B cell (primary cell): ENCODE results near the gene MITD1. TPM values are rescaled to one million over a fixed set of nuclear protein-coding genes. Genes with fewer than 3 reads are reported as not detected.

Experiments used
- ATAC-seq: fragments of 200-7000 bp; cut with Tn5 transposase; one replicate; pipeline ENCODE4 v1.10.0; 2021; ENCODE audit warnings: low read depth, mild to moderate bottlenecking, moderate number of reproducible peaks, moderate library complexity
- CTCF ChIA-PET: fragments of 350-600 bp; sonication (Branson Sonifier 250); formaldehyde crosslinking; loops from one replicate; lab custom pipeline; 2021; ENCODE audit warnings: antibody characterized with exemption, inconsistent platforms; lab: Charles Lee
- POLR2A ChIA-PET: fragments of 350-600 bp; sonication (Branson Sonifier 250); formaldehyde crosslinking; loops from one replicate; lab custom pipeline; 2021; ENCODE audit warnings: antibody characterized with exemption; lab: Charles Lee
- DNase-seq: peaks from one replicate; pipeline ENCODE4 v3.0.0; 2013
- H2AFZ ChIP-seq: 2 replicates; pipeline ENCODE4 v1.6.1; 2012; ENCODE audit warnings: mild to moderate bottlenecking, low read depth, low read length; ENCODE audit not compliant: insufficient read depth, poor library complexity, severe bottlenecking
- H3K27ac ChIP-seq, 2 donors: 1 replicate in 1 of 2; 2 replicates in 1 of 2; pipeline ENCODE4 v1.5.1; 2012 to 2013; ENCODE audit warnings: low read length in 2 of 2, mild to moderate bottlenecking in 2 of 2, moderate library complexity in 1 of 2
- H3K27me3 ChIP-seq, 4 experiments: fragments of 200-600 bp in 1 of 4; sonication (generic) in 1 of 4; replicated peaks in 1 of 4; 1 replicate in 2 of 4; 2 replicates in 2 of 4; pipeline versions ENCODE4 v1.6.1 to v1.7.0; 2013 to 2016; ENCODE audit warnings: low read length in 3 of 4, mild to moderate bottlenecking in 2 of 4, mixed read lengths in 1 of 4, moderate library complexity in 1 of 4; ENCODE audit not compliant: insufficient read depth in 4 of 4, control insufficient read depth in 3 of 4; ENCODE audit errors: control extremely low read depth in 1 of 4
- H3K36me3 ChIP-seq, 2 experiments: replicated peaks in 1 of 2; 1 replicate in 1 of 2; 2 replicates in 1 of 2; pipeline versions ENCODE4 v1.6.1 to v1.7.1; 2013; ENCODE audit warnings: low read length in 1 of 2; ENCODE audit not compliant: insufficient read depth in 2 of 2, control insufficient read depth in 1 of 2; ENCODE audit errors: control extremely low read depth in 1 of 2, extremely low read depth in 1 of 2
- H3K4me1 ChIP-seq, 2 donors: fragments of 200-600 bp in 1 of 2; sonication (generic) in 1 of 2; 1 replicate in 1 of 2; 2 replicates in 1 of 2; pipeline versions ENCODE4 v1.5.1 to v1.6.1; 2013 to 2017; ENCODE audit warnings: low read length in 2 of 2; ENCODE audit not compliant: control insufficient read depth in 2 of 2, insufficient read depth in 2 of 2
- H3K4me2 ChIP-seq: replicated peaks from 2 replicates; pipeline ENCODE3; 2012; ENCODE audit warnings: mild to moderate bottlenecking, low read depth, low read length; ENCODE audit not compliant: poor library complexity, severe bottlenecking
- H3K4me3 ChIP-seq, 5 experiments: fragments of 200-600 bp in 1 of 5; sonication (generic) in 1 of 5; 1 replicate in 3 of 5; 2 replicates in 2 of 5; pipeline versions ENCODE4 v1.5.1 to v1.7.0; 2011 to 2016; ENCODE audit warnings: low read length in 4 of 5, mild to moderate bottlenecking in 4 of 5, low read depth in 2 of 5, control low read depth in 1 of 5, moderate library complexity in 1 of 5; ENCODE audit not compliant: insufficient read depth in 1 of 5; ENCODE audit errors: control extremely low read depth in 1 of 5, extremely low read depth in 1 of 5
- H3K79me2 ChIP-seq: fragments of 200-600 bp; sonication (generic); one replicate; pipeline ENCODE4 v1.6.0; 2016; ENCODE audit warnings: low read length; ENCODE audit not compliant: control insufficient read depth, insufficient read depth
- H3K9ac ChIP-seq: fragments of 200-600 bp; sonication (generic); 2 replicates; pipeline ENCODE4 v1.6.1; 2017; ENCODE audit warnings: mild to moderate bottlenecking, low read length, moderate library complexity
- H3K9me3 ChIP-seq, 3 donors: one replicate each; pipeline versions ENCODE4 v1.6.1 to v1.7.1; 2013; ENCODE audit warnings: low read length in 2 of 3; ENCODE audit not compliant: control insufficient read depth in 2 of 3, insufficient read depth in 1 of 3; ENCODE audit errors: control extremely low read depth in 1 of 3
- H4K20me1 ChIP-seq: 2 replicates; pipeline ENCODE4 v1.6.0; 2012; ENCODE audit warnings: mild to moderate bottlenecking, low read length; ENCODE audit not compliant: insufficient read depth, control insufficient read depth, poor library complexity, severe bottlenecking
- H3K27ac Mint-ChIP-seq: one replicate; pipeline ENCODE4 v1.8.0; 2021; ENCODE audit warnings: mixed read lengths
- H3K27me3 Mint-ChIP-seq: one replicate; pipeline ENCODE4 v1.8.0; 2021; ENCODE audit warnings: mixed read lengths
- H3K4me1 Mint-ChIP-seq: one replicate; pipeline ENCODE4 v1.8.0; 2021; ENCODE audit warnings: mixed read lengths
- H3K4me3 Mint-ChIP-seq: one replicate; pipeline ENCODE4 v1.8.0; 2021; ENCODE audit warnings: mixed read lengths
- H3K9me3 Mint-ChIP-seq: one replicate; pipeline ENCODE4 v1.8.0; 2022; ENCODE audit warnings: mixed read lengths; ENCODE audit not compliant: insufficient read depth
- EZH2 ChIP-seq: IDR thresholded peaks from 2 replicates; pipeline ENCODE4 v1.6.1; 2012; ENCODE audit warnings: borderline replicate concordance, low read depth, mild to moderate bottlenecking, moderate library complexity, low read length; ENCODE audit not compliant: insufficient read depth, poor library complexity, severe bottlenecking
- WGBS: methylation state at CpG from one replicate; pipeline ENCODE4 v1.1.5; 2013; ENCODE audit warnings: missing lambda C conversion rate; ENCODE audit not compliant: insufficient coverage; 5-methylcytosine and 5-hydroxymethylcytosine counted together
- intact Hi-C: fragments of 100-400 bp; cut with micrococcal nuclease; formaldehyde crosslinking; loops from one replicate; pipeline ENCODE4 v1.10.0; 2022
- polyA plus RNA-seq: library from polyadenylated mRNA; depleted of rRNA; stranded (reverse); fragments of >200 nt; gene quantifications from 2 replicates; pipeline ENCODE4 v1.2.3, GENCODE V29; 2012
- total RNA-seq, 2 donors: library from RNA; stranded (reverse); fragments of 120-200 nt in 1 of 2; gene quantifications; 1 replicate in 1 of 2; 2 replicates in 1 of 2; pipeline versions ENCODE4 v1.2.3 to v1.2.4, GENCODE V29; 2013 to 2022
- TF ChIP-seq, protein P1 (sequence below): fragments of 200-600 bp; IDR thresholded peaks from one replicate; pipeline ENCODE4 v1.8.0; 2022; ENCODE audit warnings: antibody characterized with exemption, mild to moderate bottlenecking

The MITD1 gene
- total and polyA plus RNA-seq, 2 donors (not counting 1 experiment from before 2014, with no cell fraction given), result 31.0 to 71.6 TPM

DNA sequence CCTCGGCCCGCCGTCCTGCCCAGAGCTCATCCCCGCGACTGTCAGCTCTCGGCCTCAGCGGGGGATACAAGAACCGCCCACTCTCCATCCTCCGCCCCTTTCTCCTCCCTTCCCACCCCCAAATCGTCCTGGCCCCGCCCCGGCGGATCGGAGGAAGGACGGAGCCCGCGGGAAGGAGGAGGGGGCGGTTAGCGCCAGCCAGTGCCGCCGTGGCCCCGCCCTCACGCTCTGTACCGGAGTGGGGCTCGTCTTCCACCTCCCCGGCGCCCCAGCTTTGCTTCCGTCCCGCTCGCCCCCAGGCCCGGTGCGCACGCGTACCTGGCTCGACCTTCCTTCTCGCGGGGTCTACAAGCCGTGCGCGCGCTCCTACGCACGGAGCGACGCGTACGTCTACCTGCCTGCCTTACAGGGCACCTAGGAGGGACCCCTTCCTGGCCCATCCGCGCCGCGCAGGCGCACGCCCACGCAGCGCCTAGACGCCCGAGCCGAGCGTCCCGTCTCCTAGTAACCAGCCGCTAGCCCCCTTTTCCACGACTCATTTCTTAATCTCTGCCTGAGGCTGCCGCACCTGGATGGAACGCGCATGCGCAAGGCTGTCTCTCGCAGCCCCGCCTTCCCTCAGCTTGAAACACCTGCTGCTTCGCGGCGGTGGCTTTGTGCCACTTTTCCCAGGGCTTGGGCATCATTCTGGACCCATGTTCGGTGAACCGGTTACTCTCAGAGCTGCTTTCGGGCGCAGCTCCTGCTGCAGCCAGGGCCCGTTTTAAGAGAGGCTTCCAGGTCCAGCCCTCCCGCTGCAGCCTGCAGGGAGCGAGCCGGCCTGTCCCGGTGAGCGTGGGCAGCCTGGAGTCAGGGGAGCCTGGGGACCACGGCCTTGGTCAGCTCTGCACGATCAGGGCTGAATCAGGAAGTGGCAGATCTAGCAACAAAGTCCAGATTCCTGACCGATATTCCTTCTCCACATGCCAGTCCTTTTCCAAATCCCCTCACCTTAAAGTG, 39.4 kb downstream of the MITD1 start, which contains the start of gene C2orf15:
TSS of gene C2orf15 (plus strand) at position 598 of the 999 bp plus-strand sequence. CDS start 8,852 bp downstream, outside the sequence.
- ChIA-PET POLR2A (interaction anchor here (0.8 to 2.7 kb wide), 5 partner anchors 15 to 195 kb away, joined by 3 to 31 read pairs (median 6); partner anchors contain the start of genes EIF5B, LIPT1, MITD1 and MRPL30), CTCF (interaction anchor here (0.6 to 2.6 kb wide), 7 partner anchors 15 to 1444 kb away, joined by 3 to 24 read pairs (median 4); partner anchors contain the start of genes EIF5B, LIPT1, MITD1 and MRPL30)
- H3K27me3 Mint-ChIP-seq, result no peaks in the 10 kb centered on the region
- WGBS, result under 1% methylated on average over 82 of the region's 84 CpGs
- H3K9me3 Mint-ChIP-seq, result no peaks in the 10 kb centered on the region
- Histone ChIP-seq H3K4me1 (peaks cover 12 to 13% of the 10 kb centered on the region in 2 donors), H3K9ac (peak within 1 kb of the TSS; percentile 80), H3K79me2 (peaks cover 16% of the 10 kb centered on the region), H3K27ac (peak within 1 kb of the TSS; percentile 93), H3K27me3 (no peaks in the 10 kb centered on the region), H3K36me3 (no peaks in the 10 kb centered on the region), H3K9me3 (peaks cover 0 to 1% (median 0%) of the 10 kb centered on the region in 3 donors), H3K4me3 (peak within 1 kb of the TSS; percentile 76 to 90 (median 87)), H4K20me1 (no peaks in the 10 kb centered on the region), H3K4me2 (peak within 1 kb of the TSS; percentile 91), H2AFZ (peak within 1 kb of the TSS; percentile 95)
- ATAC-seq, result peak; percentile 90
- peak within 1 kb of the TSS; percentile 97 for H3K4me3 Mint-ChIP-seq
- no peak for TF ChIP-seq EZH2
- TF ChIP-seq, protein P1, sequence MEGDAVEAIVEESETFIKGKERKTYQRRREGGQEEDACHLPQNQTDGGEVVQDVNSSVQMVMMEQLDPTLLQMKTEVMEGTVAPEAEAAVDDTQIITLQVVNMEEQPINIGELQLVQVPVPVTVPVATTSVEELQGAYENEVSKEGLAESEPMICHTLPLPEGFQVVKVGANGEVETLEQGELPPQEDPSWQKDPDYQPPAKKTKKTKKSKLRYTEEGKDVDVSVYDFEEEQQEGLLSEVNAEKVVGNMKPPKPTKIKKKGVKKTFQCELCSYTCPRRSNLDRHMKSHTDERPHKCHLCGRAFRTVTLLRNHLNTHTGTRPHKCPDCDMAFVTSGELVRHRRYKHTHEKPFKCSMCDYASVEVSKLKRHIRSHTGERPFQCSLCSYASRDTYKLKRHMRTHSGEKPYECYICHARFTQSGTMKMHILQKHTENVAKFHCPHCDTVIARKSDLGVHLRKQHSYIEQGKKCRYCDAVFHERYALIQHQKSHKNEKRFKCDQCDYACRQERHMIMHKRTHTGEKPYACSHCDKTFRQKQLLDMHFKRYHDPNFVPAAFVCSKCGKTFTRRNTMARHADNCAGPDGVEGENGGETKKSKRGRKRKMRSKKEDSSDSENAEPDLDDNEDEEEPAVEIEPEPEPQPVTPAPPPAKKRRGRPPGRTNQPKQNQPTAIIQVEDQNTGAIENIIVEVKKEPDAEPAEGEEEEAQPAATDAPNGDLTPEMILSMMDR, result no peak
- intact Hi-C loops, result loop anchor here (1.0 to 2.0 kb wide), 6 partner anchors 13 to 533 kb away; partner anchors contain the start of genes COA5, LIPT1, MGAT4A and MITD1
- H3K27ac Mint-ChIP-seq, result peak within 1 kb of the TSS; percentile 97
- DNase-seq, result peak; percentile 98
- peaks cover 25% of the 10 kb centered on the region for H3K4me1 Mint-ChIP-seq
